PC-3 (cell line): ENCODE measurements around the gene EID3. TPM values are rescaled to one million over a fixed set of nuclear protein-coding genes. Genes with fewer than 3 reads are reported as not detected.

Experiments
- ATAC-seq: fragments of 200-7000 bp; cut with Tn5 transposase; 2 replicates; pipeline ENCODE4 v1.9.1; 2020; ENCODE audit warnings: mild to moderate bottlenecking, moderate library complexity
- BruUV-seq: library from RNA; stranded (reverse); fragments of 400-500 nt; replicated peaks from 2 replicates; lab custom pipeline; 2021; lab: Mats Ljungman, UMichigan
- CTCF ChIA-PET: fragments of 300-600 bp; sonication (Branson Sonifier 250); formaldehyde crosslinking; loops from one replicate; lab custom pipeline; 2022; ENCODE audit warnings: antibody characterized with exemption; lab: Charles Lee
- POLR2A ChIA-PET: fragments of 300-600 bp; sonication (Branson Sonifier 250); formaldehyde crosslinking; loops from one replicate; lab custom pipeline; 2022; ENCODE audit warnings: antibody characterized with exemption; ENCODE audit not compliant: unreplicated experiment; lab: Charles Lee
- DNase-seq: peaks from one replicate; pipeline ENCODE4 v3.0.0-alpha.2; 2015
- H2AFZ ChIP-seq: fragments of 300-600 bp; sonication (generic); 2 replicates; pipeline ENCODE4 v1.6.0; 2016; ENCODE audit warnings: antibody characterized with exemption, low read length
- H3F3A ChIP-seq: fragments of 300-600 bp; sonication (generic); one replicate; pipeline ENCODE4 v1.6.0; 2017; ENCODE audit warnings: antibody characterized with exemption, low read length, control low read depth, mild to moderate bottlenecking; ENCODE audit not compliant: unreplicated experiment
- H3K27ac ChIP-seq: fragments of 300-600 bp; sonication (generic); 2 replicates; pipeline ENCODE4 v1.5.1; 2016; ENCODE audit warnings: mild to moderate bottlenecking, low read length
- H3K27me3 ChIP-seq: fragments of 300-600 bp; sonication (generic); 2 replicates; pipeline ENCODE4 v1.6.1; 2016; ENCODE audit warnings: low read length, mixed read lengths
- H3K36me3 ChIP-seq: fragments of 300-600 bp; sonication (generic); 2 replicates; pipeline ENCODE4 v1.6.1; 2016; ENCODE audit warnings: low read depth, mixed run types, low read length, mixed read lengths
- H3K4me1 ChIP-seq: fragments of 300-600 bp; sonication (generic); 2 replicates; pipeline ENCODE4 v1.5.1; 2016; ENCODE audit warnings: low read length; ENCODE audit not compliant: insufficient read depth
- H3K4me2 ChIP-seq: fragments of 300-600 bp; sonication (generic); 2 replicates; pipeline ENCODE4 v1.6.0; 2016; ENCODE audit warnings: low read length
- H3K4me3 ChIP-seq: fragments of 300-600 bp; sonication (generic); 2 replicates; pipeline ENCODE4 v1.5.1; 2016; ENCODE audit warnings: mild to moderate bottlenecking, low read length, mixed read lengths
- H3K79me2 ChIP-seq: fragments of 300-600 bp; sonication (generic); 2 replicates; pipeline ENCODE4 v1.6.1; 2017; ENCODE audit warnings: low read length, mixed read lengths
- H3K9ac ChIP-seq: fragments of 300-600 bp; sonication (generic); 2 replicates; pipeline ENCODE4 v1.6.0; 2016; ENCODE audit warnings: mild to moderate bottlenecking, low read length
- H3K9me2 ChIP-seq: fragments of 300-600 bp; sonication (generic); replicated peaks from 2 replicates; pipeline ENCODE4 v1.6.1; 2016; ENCODE audit warnings: mixed run types, low read length, mixed read lengths
- H3K9me3 ChIP-seq: fragments of 300-600 bp; sonication (generic); 2 replicates; pipeline ENCODE4 v1.6.1; 2016; ENCODE audit warnings: low read length, mixed read lengths
- H4K20me1 ChIP-seq: fragments of 300-600 bp; sonication (generic); 2 replicates; pipeline ENCODE4 v1.6.1; 2016; ENCODE audit warnings: low read length, mixed read lengths
- EZH2 ChIP-seq: fragments of 300-600 bp; sonication (generic); IDR thresholded peaks from one replicate; pipeline ENCODE4 v1.6.1; 2017; ENCODE audit warnings: antibody characterized with exemption, mild to moderate bottlenecking, low read length; ENCODE audit not compliant: unreplicated experiment
- EZH2phosphoT487 ChIP-seq: fragments of 300-600 bp; sonication (generic); IDR thresholded peaks from 2 replicates; pipeline ENCODE4 v1.6.1; 2018; ENCODE audit warnings: mild to moderate bottlenecking, antibody characterized with exemption, low read length, borderline replicate concordance
- intact Hi-C: fragments of 100-400 bp; cut with micrococcal nuclease; formaldehyde crosslinking; loops from 2 replicates; pipeline ENCODE4 v1.9.0; 2023
- total RNA-seq: library from RNA; depleted of rRNA; stranded (reverse); fragments of >200 nt; gene quantifications from 2 replicates; pipeline ENCODE4 v1.2.3, GENCODE V29; 2014
- TF ChIP-seq, protein P1 (sequence below): fragments of 300-600 bp; sonication (generic); conservative IDR thresholded peaks from 2 replicates; pipeline ENCODE4 v1.5.1; 2017; ENCODE audit warnings: antibody characterized with exemption, low read depth, mild to moderate bottlenecking, low read length

The EID3 gene
- total RNA-seq, 1 experiment from 2014 or later, result 9.8 TPM

GRCh38 chr12:104348994-104349494, 45.5 kb downstream of the EID3 start:
- H4K20me1 ChIP-seq, result peaks cover 45% of the 10 kb centered on the region

GRCh38 chr12:104350211-104351056, 46.9 kb downstream of the EID3 start:
- no peak overlapping the region for H3K27ac ChIP-seq
- H3K9me2 ChIP-seq, result no peaks in the 10 kb centered on the region
- H3K4me3 ChIP-seq, result no peak overlapping the region
- no peaks in the 10 kb centered on the region for H3K9me3 ChIP-seq
- peaks cover 35% of the 10 kb centered on the region for H4K20me1 ChIP-seq
- no TSS peak for BruUV-seq
- peaks cover 74% of the 10 kb centered on the region for H3K36me3 ChIP-seq
- H3K27me3 ChIP-seq, result no peaks in the 10 kb centered on the region
- DNase-seq, result no peak
- peaks cover 15% of the 10 kb centered on the region; the same call in 1 of the 2 replicates for H3K4me1 ChIP-seq
- no peak overlapping the region for H3K4me2 ChIP-seq
- intact Hi-C loops, result no loop called here
- H3K9ac ChIP-seq, result no peak overlapping the region
- POLR2A ChIA-PET, result no interaction called here
- H3F3A ChIP-seq, result peaks cover 42% of the 10 kb centered on the region
- CTCF ChIA-PET, result no interaction called here
- no peak for ATAC-seq
- peaks cover 41% of the 10 kb centered on the region for H3K79me2 ChIP-seq
- H2AFZ ChIP-seq, result no peak overlapping the region
- TF ChIP-seq EZH2 (no peak), EZH2phosphoT487 (no peak)
- TF ChIP-seq, protein P1, sequence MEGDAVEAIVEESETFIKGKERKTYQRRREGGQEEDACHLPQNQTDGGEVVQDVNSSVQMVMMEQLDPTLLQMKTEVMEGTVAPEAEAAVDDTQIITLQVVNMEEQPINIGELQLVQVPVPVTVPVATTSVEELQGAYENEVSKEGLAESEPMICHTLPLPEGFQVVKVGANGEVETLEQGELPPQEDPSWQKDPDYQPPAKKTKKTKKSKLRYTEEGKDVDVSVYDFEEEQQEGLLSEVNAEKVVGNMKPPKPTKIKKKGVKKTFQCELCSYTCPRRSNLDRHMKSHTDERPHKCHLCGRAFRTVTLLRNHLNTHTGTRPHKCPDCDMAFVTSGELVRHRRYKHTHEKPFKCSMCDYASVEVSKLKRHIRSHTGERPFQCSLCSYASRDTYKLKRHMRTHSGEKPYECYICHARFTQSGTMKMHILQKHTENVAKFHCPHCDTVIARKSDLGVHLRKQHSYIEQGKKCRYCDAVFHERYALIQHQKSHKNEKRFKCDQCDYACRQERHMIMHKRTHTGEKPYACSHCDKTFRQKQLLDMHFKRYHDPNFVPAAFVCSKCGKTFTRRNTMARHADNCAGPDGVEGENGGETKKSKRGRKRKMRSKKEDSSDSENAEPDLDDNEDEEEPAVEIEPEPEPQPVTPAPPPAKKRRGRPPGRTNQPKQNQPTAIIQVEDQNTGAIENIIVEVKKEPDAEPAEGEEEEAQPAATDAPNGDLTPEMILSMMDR, result no peak

More at GRCh38 chr12:104348994-104349494, 45.5 kb downstream of the EID3 start:
- no peaks in the 10 kb centered on the region for H3K9me2 ChIP-seq
- POLR2A ChIA-PET, result no interaction called here
- no peak overlapping the region for H2AFZ ChIP-seq
- H3F3A ChIP-seq, result peaks cover 36% of the 10 kb centered on the region
- H3K79me2 ChIP-seq, result peaks cover 55% of the 10 kb centered on the region
- BruUV-seq, result TSS peak; percentile 30
- H3K27ac ChIP-seq, result no peak overlapping the region
- no peak for ATAC-seq
- CTCF ChIA-PET, result no interaction called here
- H3K4me3 ChIP-seq, result no peak overlapping the region
- peaks cover 15% of the 10 kb centered on the region; the same call in 1 of the 2 replicates for H3K4me1 ChIP-seq
- peaks cover 88% of the 10 kb centered on the region for H3K36me3 ChIP-seq
- intact Hi-C loops, result no loop called here
- no peak for TF ChIP-seq EZH2
- TF ChIP-seq EZH2phosphoT487, result no peak
- TF ChIP-seq, protein P1, result no peak
- H3K27me3 ChIP-seq, result no peaks in the 10 kb centered on the region
- H3K9me3 ChIP-seq, result no peaks in the 10 kb centered on the region
- no peak for DNase-seq
- H3K4me2 ChIP-seq, result no peak overlapping the region
- no peak overlapping the region for H3K9ac ChIP-seq
